HepG2 (cell line): ENCODE data around the gene CCDC86. TPM values are rescaled to one million over a fixed set of nuclear protein-coding genes. Genes with fewer than 3 reads are reported as not detected.

Experiments used
- ATAC-seq: fragments of 200-7000 bp; cut with Tn5 transposase; 3 replicates; pipeline ENCODE4 v1.9.1; 2020; ENCODE audit warnings: mild to moderate bottlenecking, moderate library complexity
- BruUV-seq: library from RNA; stranded (reverse); fragments of 400-500 nt; replicated peaks from 2 replicates; lab custom pipeline; 2021; lab: Mats Ljungman, UMichigan
- CTCF ChIA-PET: fragments of 300-600 bp; formaldehyde crosslinking; extraction: SDS; loops from one replicate; lab custom pipeline; 2021; ENCODE audit warnings: low total read pairs, inconsistent platforms, low intra/inter-chr PET ratio; lab: Yijun Ruan, JAX
- POLR2A ChIA-PET: fragments of 350-600 bp; sonication (Branson Sonifier 250); formaldehyde crosslinking; loops from one replicate; lab custom pipeline; 2020; ENCODE audit warnings: antibody characterized with exemption, inconsistent platforms; lab: Yijun Ruan, JAX
- DNase-seq: peaks from one replicate; pipeline ENCODE4 v3.0.0-alpha.2; 2015; ENCODE audit warnings: low spot score
- FAIRE-seq: peaks from 3 replicates; lab custom pipeline; 2011; peaks lifted over from hg19 to GRCh38; lab: Jason Lieb, UNC
- H2AFZ ChIP-seq: one replicate; pipeline ENCODE4 v1.6.1; 2011; ENCODE audit warnings: low read length, inconsistent platforms
- H3K27ac ChIP-seq: fragments of 300-600 bp; 3 replicates; pipeline ENCODE4 v1.8.0; 2011; ENCODE audit warnings: mixed run types, mild to moderate bottlenecking, mixed read lengths, low read length, inconsistent platforms; ENCODE audit not compliant: insufficient read depth; ENCODE audit errors: extremely low read length
- H3K27me3 ChIP-seq, 2 experiments: fragments of 200-600 bp in 1 of 2; 2 replicates in 1 of 2; 3 replicates in 1 of 2; pipeline versions ENCODE4 v1.6.0 to v1.8.0; 2011; ENCODE audit warnings: low read length in 2 of 2, mild to moderate bottlenecking in 2 of 2, moderate library complexity in 2 of 2, inconsistent platforms in 1 of 2; ENCODE audit not compliant: insufficient read depth in 2 of 2, control insufficient read depth in 1 of 2
- H3K36me3 ChIP-seq, 2 experiments: fragments of 200-600 bp in 1 of 2; replicated peaks in 1 of 2; 2 replicates in 1 of 2; 3 replicates in 1 of 2; pipeline versions ENCODE4 v1.5.1 to v1.8.0; 2011; ENCODE audit warnings: low read length in 2 of 2, inconsistent platforms in 1 of 2; ENCODE audit not compliant: insufficient read depth in 2 of 2, control insufficient read depth in 1 of 2
- H3K4me1 ChIP-seq: 2 replicates; pipeline ENCODE4 v1.5.1; 2012; ENCODE audit warnings: low read length, inconsistent platforms; ENCODE audit not compliant: insufficient read depth
- H3K4me2 ChIP-seq: 2 replicates; pipeline ENCODE4 v1.6.0; 2011; ENCODE audit warnings: low read depth, low read length, inconsistent platforms
- H3K4me3 ChIP-seq, 3 experiments: fragments of 200-600 bp in 1 of 3; sonication (generic), shearing (Covaris generic) in 1 of 3; replicated peaks in 1 of 3; 2 replicates each; pipeline ENCODE4 v1.5.1; 2011 to 2016; ENCODE audit warnings: low read length in 3 of 3, inconsistent platforms in 2 of 3, low read depth in 2 of 3, mild to moderate bottlenecking in 2 of 3, control low read depth in 1 of 3, mixed read lengths in 1 of 3; ENCODE audit not compliant: insufficient read depth in 1 of 3
- H3K79me2 ChIP-seq: one replicate; pipeline ENCODE4 v1.6.1; 2011; ENCODE audit warnings: low read length, inconsistent platforms; ENCODE audit not compliant: insufficient read depth
- H3K9ac ChIP-seq: 2 replicates; pipeline ENCODE4 v1.6.0; 2011; ENCODE audit warnings: mild to moderate bottlenecking, low read depth, low read length, inconsistent platforms; ENCODE audit not compliant: insufficient read depth
- H3K9me3 ChIP-seq: 2 replicates; pipeline ENCODE4 v1.5.1; 2012; ENCODE audit warnings: mild to moderate bottlenecking, low read length
- H4K20me1 ChIP-seq: 2 replicates; pipeline ENCODE4 v1.6.0; 2011; ENCODE audit warnings: inconsistent platforms, mild to moderate bottlenecking, low read length, moderate library complexity; ENCODE audit not compliant: insufficient read depth
- FOXA1 ChIP-seq, 2 experiments: fragments of 450-650 bp in 1 of 2; sonication (generic) in 1 of 2; formaldehyde crosslinking in 1 of 2; IDR thresholded peaks; 2 replicates each; pipeline versions ENCODE4 v1.4.0 to v1.6.1; 2016 to 2020; ENCODE audit warnings: missing genetic modification reagents in 1 of 2
- FOXJ3 ChIP-seq: sonication (generic); formaldehyde crosslinking; IDR thresholded peaks from 2 replicates; pipeline ENCODE4 v1.4.0; 2020; ENCODE audit warnings: missing genetic modification reagents, mild to moderate bottlenecking, borderline replicate concordance
- HNRNPH1 ChIP-seq: fragments of 200-400 bp; formaldehyde crosslinking; optimal IDR thresholded peaks from 2 replicates; pipeline ENCODE3; 2017; ENCODE audit warnings: mild to moderate bottlenecking, low read depth, low read length
- MTF2 ChIP-seq: sonication (generic); formaldehyde crosslinking; IDR thresholded peaks from 2 replicates; pipeline ENCODE4 v1.5.0; 2020; ENCODE audit warnings: missing genetic modification reagents, borderline replicate concordance
- NCOA5 ChIP-seq: sonication (generic); formaldehyde crosslinking; IDR thresholded peaks from 2 replicates; pipeline ENCODE4 v1.4.0; 2020; ENCODE audit warnings: missing genetic modification reagents
- PAX8 ChIP-seq: sonication (generic); formaldehyde crosslinking; IDR thresholded peaks from 2 replicates; pipeline ENCODE4 v1.8.0; 2022; ENCODE audit warnings: mild to moderate bottlenecking, missing genetic modification reagents, borderline replicate concordance
- PITX1 ChIP-seq: sonication (generic); formaldehyde crosslinking; IDR thresholded peaks from 2 replicates; pipeline ENCODE4 v1.5.1; 2020; ENCODE audit warnings: mild to moderate bottlenecking, missing genetic modification reagents
- POGZ ChIP-seq: sonication (generic); formaldehyde crosslinking; IDR thresholded peaks from 2 replicates; pipeline ENCODE4 v1.4.0; 2020; ENCODE audit warnings: mild to moderate bottlenecking, missing genetic modification reagents
- RARA ChIP-seq: IDR thresholded peaks from 2 replicates; pipeline ENCODE4 v1.6.1; 2016; ENCODE audit warnings: missing genetic modification reagents, missing compliant biosample characterization
- RFX5 ChIP-seq: IDR thresholded peaks from 2 replicates; pipeline ENCODE4 v1.6.1; 2011; ENCODE audit warnings: low read depth, low read length, improper control_type of control experiment
- TAF15 ChIP-seq: fragments of 200-400 bp; formaldehyde crosslinking; IDR thresholded peaks from one replicate; pipeline ENCODE4 v1.6.1; 2018; ENCODE audit warnings: mild to moderate bottlenecking, low read depth, low read length; ENCODE audit not compliant: poor library complexity, severe bottlenecking
- TFE3 ChIP-seq: IDR thresholded peaks from 2 replicates; pipeline ENCODE4 v1.6.1; 2016
- ZNF329 ChIP-seq: sonication (generic); formaldehyde crosslinking; IDR thresholded peaks from 2 replicates; pipeline ENCODE4 v1.9.0; 2021; ENCODE audit warnings: low read depth, mild to moderate bottlenecking, missing genetic modification reagents
- ZNF34 ChIP-seq: sonication (generic); formaldehyde crosslinking; IDR thresholded peaks from 2 replicates; pipeline ENCODE4 v1.4.0; 2020; ENCODE audit warnings: mild to moderate bottlenecking, missing genetic modification reagents, borderline replicate concordance
- ZNF570 ChIP-seq: sonication (generic); formaldehyde crosslinking; IDR thresholded peaks from 2 replicates; pipeline ENCODE4 v1.4.0; 2020; ENCODE audit warnings: mild to moderate bottlenecking, missing genetic modification reagents, borderline replicate concordance
- ZNF652 ChIP-seq: IDR thresholded peaks from 2 replicates; pipeline ENCODE4 v1.6.1; 2016; ENCODE audit warnings: low read depth, borderline replicate concordance
- WGBS: methylation state at CpG from one replicate; pipeline ENCODE4 v1.1.6; 2017; ENCODE audit warnings: low lambda C conversion rate; 5-methylcytosine and 5-hydroxymethylcytosine counted together
- in situ Hi-C: cut with HindIII; loops from 2 replicates; pipeline ENCODE4 v1.10.0; 2017; ENCODE audit warnings: low pct_unique_long_range_greater_than_20kb; ENCODE audit not compliant: extremely low pct_ligation_motif_present
- intact Hi-C: fragments of 100-400 bp; cut with micrococcal nuclease; formaldehyde crosslinking; loops from one replicate; pipeline ENCODE4 v1.10.0; 2022; ENCODE audit not compliant: unreplicated experiment
- polyA plus RNA-seq, 8 experiments: library from polyadenylated mRNA; depleted of rRNA in 3 of 8; stranded (reverse) in 7 of 8; unstranded in 1 of 8; fragments of >200 nt; fragmentation: Illumina TruSeq in 4 of 8; extraction: Trizol in 4 of 8; gene quantifications; 2 replicates each; pipeline versions ENCODE4 v1.2.1 to v1.2.3, GENCODE V29; 2011 to 2016; ENCODE audit warnings: low read depth in 4 of 8, missing spikeins in 1 of 8, mixed read lengths in 1 of 8; ENCODE audit not compliant: insufficient read depth in 1 of 8
- total RNA-seq, 5 experiments: library from RNA; depleted of rRNA; stranded (reverse); fragments of >200 nt; fragmentation: Illumina TruSeq; extraction: Trizol; gene quantifications; 2 replicates each; pipeline ENCODE4 v1.2.3, GENCODE V29; 2016; ENCODE audit warnings: low read depth in 1 of 5
- TF ChIP-seq, protein P1 (sequence below): sonication (generic); formaldehyde crosslinking; IDR thresholded peaks from 2 replicates; pipeline ENCODE4 v1.5.1; 2020; ENCODE audit warnings: mild to moderate bottlenecking, missing genetic modification reagents, moderate library complexity

Gene CCDC86
- total and polyA plus RNA-seq, 2 of the 13 experiments (the other 11 are each of a cell fraction or from before 2014, with no cell fraction given): 33.8 to 37.6 TPM

DNA sequence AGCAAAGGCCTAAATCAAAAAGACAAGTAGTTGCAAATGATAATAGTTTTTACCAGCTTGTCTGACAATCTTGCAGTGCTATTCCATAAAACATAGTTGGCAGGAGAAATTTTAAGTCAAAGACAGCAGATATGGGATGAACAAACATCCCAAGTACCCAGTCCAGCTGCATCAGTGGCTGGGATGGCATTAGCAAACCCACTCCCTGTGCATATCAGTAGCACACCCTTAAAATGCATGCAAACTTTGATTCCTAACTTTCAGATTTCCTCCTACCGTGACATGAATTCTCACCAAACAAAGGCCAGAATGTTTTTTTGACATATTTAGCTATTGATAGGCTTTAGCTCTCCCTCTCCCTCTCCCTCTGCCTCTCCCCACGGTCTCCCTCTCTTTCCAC, 27.8 kb upstream of the CCDC86 start:
- in situ Hi-C loops (no loop called here), intact Hi-C loops (no loop called here)
- Histone ChIP-seq H3K36me3 (no peaks in the 10 kb centered on the region), H3K4me3 (no peak overlapping the region), H3K4me2 (no peak overlapping the region), H4K20me1 (no peaks in the 10 kb centered on the region), H2AFZ (no peak overlapping the region), H3K4me1 (no peaks in the 10 kb centered on the region), H3K9me3 (peaks cover 11% of the 10 kb centered on the region), H3K79me2 (no peaks in the 10 kb centered on the region), H3K27ac (no peak overlapping the region), H3K27me3 (peaks cover 2 to 10% of the 10 kb centered on the region in 2 experiments; a peak in 2 of 5 replicates), H3K9ac (no peak overlapping the region)
- TF ChIP-seq TAF15 (no peak), PAX8 (CRISPR knock-in tag) (no peak), HNRNPH1 (no peak), FOXA1 (IDR thresholded peaks at IDR 0.05) (no peak), FOXA1 (CRISPR knock-in tag; IDR thresholded peaks at IDR 0.05) (no peak), TFE3 (CRISPR knock-in tag) (no peak), ZNF570 (no peak), RFX5 (no peak), POGZ (no peak), FOXJ3 (CRISPR knock-in tag) (no peak), ZNF329 (CRISPR knock-in tag) (no peak), NCOA5 (CRISPR knock-in tag) (no peak), PITX1 (CRISPR knock-in tag) (no peak), ZNF34 (no peak), MTF2 (CRISPR knock-in tag) (no peak), RARA (CRISPR knock-in tag) (no peak), ZNF652 (CRISPR knock-in tag) (no peak)
- TF ChIP-seq, protein P1, sequence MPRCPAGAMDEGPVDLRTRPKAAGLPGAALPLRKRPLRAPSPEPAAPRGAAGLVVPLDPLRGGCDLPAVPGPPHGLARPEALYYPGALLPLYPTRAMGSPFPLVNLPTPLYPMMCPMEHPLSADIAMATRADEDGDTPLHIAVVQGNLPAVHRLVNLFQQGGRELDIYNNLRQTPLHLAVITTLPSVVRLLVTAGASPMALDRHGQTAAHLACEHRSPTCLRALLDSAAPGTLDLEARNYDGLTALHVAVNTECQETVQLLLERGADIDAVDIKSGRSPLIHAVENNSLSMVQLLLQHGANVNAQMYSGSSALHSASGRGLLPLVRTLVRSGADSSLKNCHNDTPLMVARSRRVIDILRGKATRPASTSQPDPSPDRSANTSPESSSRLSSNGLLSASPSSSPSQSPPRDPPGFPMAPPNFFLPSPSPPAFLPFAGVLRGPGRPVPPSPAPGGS (CRISPR knock-in tag): no peak
- FAIRE-seq: no peak
- BruUV-seq: no TSS peak
- DNase-seq: no peak
- POLR2A ChIA-PET: no interaction called here
- ATAC-seq: no peak
- 37% methylated on average over 2 of the region's 2 CpGs for WGBS
- CTCF ChIA-PET: no interaction called here
